Neural progenitor cell (in vitro differentiated cells): ENCODE results near the gene NCBP2L. TPM values are rescaled to one million over a fixed set of nuclear protein-coding genes. Genes with fewer than 3 reads are reported as not detected.

Experiments used
- DNase-seq: peaks from one replicate; pipeline ENCODE4 v3.0.0-alpha.2; 2016; ENCODE audit warnings: low spot score
- H2AFZ ChIP-seq: fragments of 200-600 bp; sonication (generic); replicated peaks from 2 replicates; pipeline ENCODE4 v1.6.1; 2016; ENCODE audit warnings: antibody characterized with exemption
- H3F3A ChIP-seq: fragments of 200-600 bp; sonication (generic); 2 replicates; pipeline ENCODE4 v1.6.1; 2016; ENCODE audit warnings: antibody characterized with exemption, low read depth
- H3K27ac ChIP-seq: fragments of 200-600 bp; sonication (generic); 2 replicates; pipeline ENCODE4 v1.5.1; 2016; ENCODE audit warnings: mild to moderate bottlenecking
- H3K27me3 ChIP-seq: fragments of 200-600 bp; sonication (generic); 2 replicates; pipeline ENCODE4 v1.6.1; 2016; ENCODE audit warnings: mild to moderate bottlenecking, moderate library complexity
- H3K36me3 ChIP-seq: fragments of 200-600 bp; sonication (generic); 2 replicates; pipeline ENCODE4 v1.5.1; 2016
- H3K4me1 ChIP-seq: fragments of 200-600 bp; sonication (generic); 2 replicates; pipeline ENCODE4 v1.6.1; 2016; ENCODE audit warnings: mixed run types
- H3K4me2 ChIP-seq: fragments of 200-600 bp; sonication (generic); 2 replicates; pipeline ENCODE4 v1.6.1; 2016
- H3K4me3 ChIP-seq: fragments of 200-600 bp; sonication (generic); 2 replicates; pipeline ENCODE4 v1.5.1; 2016
- H3K79me2 ChIP-seq: fragments of 200-600 bp; sonication (generic); 2 replicates; pipeline ENCODE4 v1.6.1; 2016; ENCODE audit warnings: low read depth
- H3K9ac ChIP-seq: fragments of 200-600 bp; sonication (generic); 2 replicates; pipeline ENCODE4 v1.6.1; 2016
- H3K9me3 ChIP-seq: fragments of 200-600 bp; sonication (generic); 2 replicates; pipeline ENCODE4 v1.5.1; 2016; ENCODE audit warnings: low read depth
- H4K20me1 ChIP-seq: fragments of 200-600 bp; sonication (generic); 2 replicates; pipeline ENCODE4 v1.6.1; 2016; ENCODE audit warnings: low read depth
- H3K27ac Mint-ChIP-seq: 3 replicates; pipeline ENCODE4 v1.8.0; 2021; ENCODE audit warnings: mixed read lengths
- H3K27me3 Mint-ChIP-seq: 2 replicates; pipeline ENCODE4 v1.8.0; 2022; ENCODE audit warnings: low read depth, mild to moderate bottlenecking, inconsistent platforms, moderate library complexity, mixed read lengths; ENCODE audit not compliant: insufficient read depth
- H3K36me3 Mint-ChIP-seq: 3 replicates; pipeline ENCODE4 v1.8.0; 2021; ENCODE audit warnings: mixed read lengths
- H3K4me1 Mint-ChIP-seq: 3 replicates; pipeline ENCODE4 v1.8.0; 2021; ENCODE audit warnings: mixed read lengths
- H3K4me3 Mint-ChIP-seq: 3 replicates; pipeline ENCODE4 v1.8.0; 2021; ENCODE audit warnings: mild to moderate bottlenecking, moderate library complexity, mixed read lengths
- H3K9me3 Mint-ChIP-seq: 3 replicates; pipeline ENCODE4 v1.8.0; 2020; ENCODE audit warnings: mixed read lengths
- EZH2 ChIP-seq: fragments of 200-600 bp; sonication (generic); IDR thresholded peaks from 2 replicates; pipeline ENCODE4 v1.6.1; 2017; ENCODE audit warnings: antibody characterized with exemption, mild to moderate bottlenecking, moderate library complexity
- EZH2phosphoT487 ChIP-seq: fragments of 200-600 bp; sonication (generic); IDR thresholded peaks from 2 replicates; pipeline ENCODE4 v1.6.1; 2017; ENCODE audit warnings: antibody characterized with exemption
- total RNA-seq: library from RNA; depleted of rRNA; stranded (reverse); fragments of >200 nt; gene quantifications from 2 replicates; pipeline ENCODE4 v1.2.3, GENCODE V29; 2015; ENCODE audit warnings: low replicate concordance
- TF ChIP-seq, protein P1 (sequence below): fragments of 200-600 bp; sonication (generic); IDR thresholded peaks from 2 replicates; pipeline ENCODE4 v1.5.1; 2017; ENCODE audit warnings: antibody characterized with exemption, mild to moderate bottlenecking

Gene NCBP2L
- total RNA-seq, 1 donor from 2014 or later, result not detected

DNA sequence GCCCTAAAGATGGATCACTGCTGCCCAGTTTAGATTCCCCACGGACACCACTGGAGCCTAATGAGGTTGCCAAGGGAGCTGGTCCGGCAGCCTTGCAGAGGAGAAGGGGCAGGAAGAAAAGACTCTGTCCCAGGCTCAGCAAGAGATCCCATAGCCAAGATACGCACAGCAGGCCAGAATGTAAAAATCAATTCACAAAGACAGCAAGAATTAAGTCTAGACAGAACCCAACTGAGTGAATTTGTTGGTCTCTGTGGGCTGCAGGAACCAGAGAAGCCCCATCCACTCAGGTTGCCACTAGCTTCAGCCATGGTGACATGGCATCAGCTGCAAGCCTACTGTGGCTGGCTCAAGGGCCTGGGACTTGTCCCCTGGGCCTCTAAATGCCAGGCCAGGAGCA, 24.8 kb upstream of the NCBP2L start:
- no peaks in the 10 kb centered on the region for H3F3A ChIP-seq
- H3K9me3 ChIP-seq, result no peaks in the 10 kb centered on the region
- Mint-ChIP-seq H3K9me3 (peaks cover 2% of the 10 kb centered on the region), H3K27ac (no peak overlapping the region), H3K36me3 (no peaks in the 10 kb centered on the region), H3K4me3 (no peak overlapping the region), H3K27me3 (peaks cover 11% of the 10 kb centered on the region), H3K4me1 (peaks cover 31% of the 10 kb centered on the region)
- H3K79me2 ChIP-seq, result no peaks in the 10 kb centered on the region
- no peak for TF ChIP-seq EZH2
- no peak for TF ChIP-seq EZH2phosphoT487
- TF ChIP-seq, protein P1, sequence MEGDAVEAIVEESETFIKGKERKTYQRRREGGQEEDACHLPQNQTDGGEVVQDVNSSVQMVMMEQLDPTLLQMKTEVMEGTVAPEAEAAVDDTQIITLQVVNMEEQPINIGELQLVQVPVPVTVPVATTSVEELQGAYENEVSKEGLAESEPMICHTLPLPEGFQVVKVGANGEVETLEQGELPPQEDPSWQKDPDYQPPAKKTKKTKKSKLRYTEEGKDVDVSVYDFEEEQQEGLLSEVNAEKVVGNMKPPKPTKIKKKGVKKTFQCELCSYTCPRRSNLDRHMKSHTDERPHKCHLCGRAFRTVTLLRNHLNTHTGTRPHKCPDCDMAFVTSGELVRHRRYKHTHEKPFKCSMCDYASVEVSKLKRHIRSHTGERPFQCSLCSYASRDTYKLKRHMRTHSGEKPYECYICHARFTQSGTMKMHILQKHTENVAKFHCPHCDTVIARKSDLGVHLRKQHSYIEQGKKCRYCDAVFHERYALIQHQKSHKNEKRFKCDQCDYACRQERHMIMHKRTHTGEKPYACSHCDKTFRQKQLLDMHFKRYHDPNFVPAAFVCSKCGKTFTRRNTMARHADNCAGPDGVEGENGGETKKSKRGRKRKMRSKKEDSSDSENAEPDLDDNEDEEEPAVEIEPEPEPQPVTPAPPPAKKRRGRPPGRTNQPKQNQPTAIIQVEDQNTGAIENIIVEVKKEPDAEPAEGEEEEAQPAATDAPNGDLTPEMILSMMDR, result no peak
- no peak overlapping the region for H2AFZ ChIP-seq
- H3K27ac ChIP-seq, result no peak overlapping the region
- no peaks in the 10 kb centered on the region for H3K36me3 ChIP-seq
- no peak overlapping the region for H3K9ac ChIP-seq
- no peaks in the 10 kb centered on the region for H3K27me3 ChIP-seq
- no peak overlapping the region for H3K4me3 ChIP-seq
- peaks cover 23% of the 10 kb centered on the region for H3K4me1 ChIP-seq
- no peak overlapping the region for H3K4me2 ChIP-seq
- H4K20me1 ChIP-seq, result no peaks in the 10 kb centered on the region
- DNase-seq, result no peak

DNA sequence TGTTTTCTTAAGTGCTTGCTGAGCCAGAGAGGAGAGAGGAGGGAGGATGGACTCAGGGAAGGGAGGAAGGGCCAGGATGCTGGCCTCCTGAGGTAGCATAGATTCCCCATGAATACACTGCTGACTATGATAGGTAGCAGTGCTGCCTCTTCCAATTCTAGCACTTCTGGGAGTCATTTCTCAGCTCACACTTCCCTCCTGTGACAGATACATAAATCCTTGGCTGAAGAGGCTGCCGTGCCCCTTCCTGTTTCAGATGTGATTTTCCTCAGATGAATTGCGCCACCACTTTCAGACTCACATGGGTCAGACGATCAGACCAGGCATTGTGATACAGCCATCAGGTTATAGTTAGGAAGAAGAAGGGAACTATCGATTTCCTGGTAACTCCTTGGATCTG, 24.3 kb upstream of the NCBP2L start:
- peaks cover 2% of the 10 kb centered on the region for H3K9me3 Mint-ChIP-seq
- H3K9ac ChIP-seq, result no peak overlapping the region
- H3K27me3 Mint-ChIP-seq, result peaks cover 14% of the 10 kb centered on the region

GRCh38 chrX:107755721-107756120, 21.8 kb upstream of the NCBP2L start:
- no peak for DNase-seq
- Mint-ChIP-seq H3K9me3 (peaks cover 2% of the 10 kb centered on the region), H3K36me3 (no peaks in the 10 kb centered on the region), H3K4me3 (no peak overlapping the region), H3K4me1 (peaks cover 27% of the 10 kb centered on the region), H3K27ac (no peak overlapping the region), H3K27me3 (peaks cover 14% of the 10 kb centered on the region)
- H3K79me2 ChIP-seq, result no peaks in the 10 kb centered on the region
- H3K27ac ChIP-seq, result no peak overlapping the region
- H2AFZ ChIP-seq, result no peak overlapping the region
- H3K36me3 ChIP-seq, result no peaks in the 10 kb centered on the region
- no peak overlapping the region for H3K4me2 ChIP-seq
- H3K4me3 ChIP-seq, result no peak overlapping the region
- H3K9me3 ChIP-seq, result no peaks in the 10 kb centered on the region
- peaks cover 16% of the 10 kb centered on the region for H3K4me1 ChIP-seq
- H4K20me1 ChIP-seq, result no peaks in the 10 kb centered on the region
- no peaks in the 10 kb centered on the region for H3K27me3 ChIP-seq
- H3F3A ChIP-seq, result no peaks in the 10 kb centered on the region
- TF ChIP-seq EZH2phosphoT487 (no peak), EZH2 (no peak)
- TF ChIP-seq, protein P1, result no peak
- no peak overlapping the region for H3K9ac ChIP-seq

More for the DNA sequence above, 24.3 kb upstream of the NCBP2L start:
- no peaks in the 10 kb centered on the region for H4K20me1 ChIP-seq
- Mint-ChIP-seq H3K36me3 (no peaks in the 10 kb centered on the region), H3K27ac (no peak overlapping the region), H3K4me1 (peaks cover 28% of the 10 kb centered on the region), H3K4me3 (no peak overlapping the region)
- DNase-seq, result no peak
- no peak for TF ChIP-seq EZH2phosphoT487
- no peak for TF ChIP-seq EZH2
- H3K9me3 ChIP-seq, result no peaks in the 10 kb centered on the region
- H3K27ac ChIP-seq, result no peak overlapping the region
- no peaks in the 10 kb centered on the region for H3K79me2 ChIP-seq
- no peak overlapping the region for H3K4me3 ChIP-seq
- no peaks in the 10 kb centered on the region for H3K27me3 ChIP-seq
- H2AFZ ChIP-seq, result no peak overlapping the region
- no peaks in the 10 kb centered on the region for H3K36me3 ChIP-seq
- H3K4me2 ChIP-seq, result no peak overlapping the region
- peaks cover 21% of the 10 kb centered on the region for H3K4me1 ChIP-seq
- H3F3A ChIP-seq, result no peaks in the 10 kb centered on the region

- no peaks in the 10 kb centered on the region for H3K36me3 Mint-ChIP-seq
- H3K27ac Mint-ChIP-seq, result no peak overlapping the region
- Histone ChIP-seq H2AFZ (no peak overlapping the region), H3K36me3 (no peaks in the 10 kb centered on the region), H3K4me1 (peaks cover 8% of the 10 kb centered on the region), H3K79me2 (no peaks in the 10 kb centered on the region), H3K9ac (no peak overlapping the region), H3K9me3 (no peaks in the 10 kb centered on the region), H3K27me3 (no peaks in the 10 kb centered on the region), H4K20me1 (no peaks in the 10 kb centered on the region), H3K4me3 (no peak overlapping the region), H3K4me2 (no peak overlapping the region), H3K27ac (no peak overlapping the region), H3F3A (no peaks in the 10 kb centered on the region)
- no peaks in the 10 kb centered on the region for H3K9me3 Mint-ChIP-seq
- peaks cover 14% of the 10 kb centered on the region for H3K27me3 Mint-ChIP-seq
- TF ChIP-seq, protein P1, result no peak
- no peak for TF ChIP-seq EZH2
- H3K4me3 Mint-ChIP-seq, result no peak overlapping the region
- no peak for DNase-seq
- H3K4me1 Mint-ChIP-seq, result peaks cover 14% of the 10 kb centered on the region
These were observed 19.2 kb upstream of the NCBP2L start for GRCh38 chrX:107758231-107758766.
